Measurements from ENCODE around the gene MAOA. TPM values are rescaled to one million over a fixed set of nuclear protein-coding genes. Genes with fewer than 3 reads are reported as not detected.

MAOA gene
- total RNA-seq, 6 experiments from 2014 or later: 76.2 to 180 (median 109) TPM

- Histone ChIP-seq H3K9me3 (no peaks in the 10 kb centered on the region), H3K4me1 (peaks cover 0 to 8% (median 0%) of the 10 kb centered on the region in 4 donors), H3K27me3 (no peaks in the 10 kb centered on the region), H3K4me3 (no peak overlapping the region), H3K36me3 (no peaks in the 10 kb centered on the region), H3K27ac (no peak overlapping the region)
- no peak for TF ChIP-seq POLR2A (IDR thresholded peaks at IDR 0.05)
- no peak for TF ChIP-seq CTCF (IDR thresholded peaks at IDR 0.05)
- DNase-seq: no peak
- intact Hi-C loops (cut with DNase I): no loop called here
- no peak for ATAC-seq
- WGBS (ENCODE audit: insufficient coverage, low coverage, low lambda C conversion rate, missing lambda C conversion rate): 60% methylated on average over 6 of the region's 7 CpGs
Measured at GRCh38 chrX:43731086-43731485, 75.0 kb downstream of the MAOA start.

GRCh38 chrX:43733699-43734098 is 77.6 kb downstream of the MAOA start:
- Histone ChIP-seq H3K27ac (peak overlapping the region in 1 of 3 donors; percentile 39), H3K27me3 (no peaks in the 10 kb centered on the region), H3K4me1 (no peaks in the 10 kb centered on the region), H3K36me3 (no peaks in the 10 kb centered on the region), H3K9me3 (no peaks in the 10 kb centered on the region), H3K4me3 (no peak overlapping the region)
- no peak for DNase-seq
- intact Hi-C loops (cut with DNase I): no loop called here
- TF ChIP-seq POLR2A (IDR thresholded peaks at IDR 0.05) (no peak), CTCF (IDR thresholded peaks at IDR 0.05) (no peak)
- no peak for ATAC-seq
- 80% methylated on average over 1 of the region's 1 CpG for WGBS (ENCODE audit: insufficient coverage, low coverage, low lambda C conversion rate, missing lambda C conversion rate)

- Histone ChIP-seq H3K4me1 (no peaks in the 10 kb centered on the region), H3K27ac (peak overlapping the region in 1 of 3 donors; percentile 39), H3K36me3 (no peaks in the 10 kb centered on the region), H3K9me3 (no peaks in the 10 kb centered on the region), H3K4me3 (no peak overlapping the region), H3K27me3 (no peaks in the 10 kb centered on the region)
- intact Hi-C loops (cut with DNase I): no loop called here
- TF ChIP-seq CTCF (IDR thresholded peaks at IDR 0.05) (no peak), POLR2A (IDR thresholded peaks at IDR 0.05) (no peak)
- DNase-seq: no peak
- 31% methylated on average over 1 of the region's 1 CpG for WGBS (ENCODE audit: insufficient coverage, low coverage, low lambda C conversion rate, missing lambda C conversion rate)
- peak; percentile 58 to 78 (median 70) for ATAC-seq
Measured at GRCh38 chrX:43734444-43734843, 78.3 kb downstream of the MAOA start.

- H3K27me3 ChIP-seq: no peaks in the 10 kb centered on the region
- no peaks in the 10 kb centered on the region for H3K36me3 ChIP-seq
- no peak overlapping the region for H3K4me3 ChIP-seq
- DNase-seq (no peak), ATAC-seq (no peak)
- TF ChIP-seq POLR2A (IDR thresholded peaks at IDR 0.05) (no peak), CTCF (IDR thresholded peaks at IDR 0.05) (no peak)
- no peaks in the 10 kb centered on the region for H3K4me1 ChIP-seq
- H3K9me3 ChIP-seq: no peaks in the 10 kb centered on the region
- intact Hi-C loops (cut with DNase I): no loop called here
- H3K27ac ChIP-seq: peak overlapping the region in 1 of 3 donors; percentile 39
- WGBS (ENCODE audit: insufficient coverage, low coverage, low lambda C conversion rate, missing lambda C conversion rate): 52% methylated on average over 3 of the region's 6 CpGs
Measured at GRCh38 chrX:43735534-43735933, 79.4 kb downstream of the MAOA start.

- no peak for DNase-seq
- Histone ChIP-seq H3K9me3 (no peaks in the 10 kb centered on the region), H3K27me3 (no peaks in the 10 kb centered on the region), H3K4me1 (peaks cover 0 to under 1% (median 0%) of the 10 kb centered on the region in 4 donors), H3K36me3 (no peaks in the 10 kb centered on the region), H3K4me3 (no peak overlapping the region), H3K27ac (peak overlapping the region in 1 of 3 donors; percentile 39)
- intact Hi-C loops (cut with DNase I): no loop called here
- TF ChIP-seq CTCF (IDR thresholded peaks at IDR 0.05): no peak
- no peak for TF ChIP-seq POLR2A (IDR thresholded peaks at IDR 0.05)
- WGBS (ENCODE audit: insufficient coverage, low coverage, low lambda C conversion rate, missing lambda C conversion rate): 51% methylated on average over 3 of the region's 3 CpGs
- ATAC-seq: no peak
Measured at GRCh38 chrX:43735957-43736356, 79.9 kb downstream of the MAOA start.

All from right lobe of liver (tissue), 6 donors.